ENCODE measurements around the gene CHAT.

The CHAT gene
- total RNA-seq, result 0 to 3.9 (median 0) reads per million in 17 experiments

DNA sequence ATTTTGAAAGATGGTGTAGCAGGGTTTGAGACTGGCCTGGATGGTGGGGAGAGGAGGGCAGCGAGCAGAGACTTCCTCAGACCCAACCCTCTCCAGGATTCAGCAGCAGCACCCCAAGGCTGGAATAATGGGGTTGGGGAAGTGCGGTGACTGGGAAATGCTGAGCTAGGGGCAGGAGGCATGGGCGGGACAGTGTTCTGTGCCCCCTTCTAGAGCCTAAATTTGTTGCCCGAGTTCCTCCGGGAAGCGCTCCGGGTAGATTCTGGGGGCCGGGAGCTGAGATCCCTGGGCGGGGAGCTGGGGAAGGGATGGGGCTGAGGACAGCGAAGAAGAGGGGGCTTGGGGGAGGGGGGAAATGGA is at the start of gene CHAT:
TSS of gene CHAT (plus strand) at position 156 of the 360 bp plus-strand sequence. CDS start at position 309, 153 bp downstream.
- no peak for DNase-seq

GRCh38 chr10:49564461-49565009 is 49.3 kb upstream of the CHAT start:
- no peak for DNase-seq

GRCh38 chr10:49567810-49568209 is 46.0 kb upstream of the CHAT start:
- DNase-seq, result peak in 1 of 4 experiments; percentile 5

DNA sequence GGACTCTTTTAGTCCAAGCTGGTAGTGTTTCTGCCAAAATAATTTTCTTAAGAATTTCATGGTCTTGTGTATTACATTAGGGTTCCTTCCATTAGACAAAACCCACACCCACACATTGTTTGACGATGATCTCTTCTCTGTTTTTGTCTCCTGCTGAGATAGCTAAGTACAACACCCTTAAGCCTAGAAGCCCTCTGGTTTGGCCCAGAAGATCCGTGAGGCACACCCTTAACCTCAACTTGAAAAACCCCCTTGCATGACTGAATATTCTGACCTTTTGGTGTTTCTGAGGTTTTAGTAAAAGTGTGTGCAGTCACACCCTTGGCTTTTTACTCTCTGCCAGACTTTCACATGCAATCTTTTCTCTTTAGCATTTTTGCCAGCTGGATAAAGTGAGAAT is 45.6 kb upstream of the CHAT start:
- no peak for DNase-seq

DNA sequence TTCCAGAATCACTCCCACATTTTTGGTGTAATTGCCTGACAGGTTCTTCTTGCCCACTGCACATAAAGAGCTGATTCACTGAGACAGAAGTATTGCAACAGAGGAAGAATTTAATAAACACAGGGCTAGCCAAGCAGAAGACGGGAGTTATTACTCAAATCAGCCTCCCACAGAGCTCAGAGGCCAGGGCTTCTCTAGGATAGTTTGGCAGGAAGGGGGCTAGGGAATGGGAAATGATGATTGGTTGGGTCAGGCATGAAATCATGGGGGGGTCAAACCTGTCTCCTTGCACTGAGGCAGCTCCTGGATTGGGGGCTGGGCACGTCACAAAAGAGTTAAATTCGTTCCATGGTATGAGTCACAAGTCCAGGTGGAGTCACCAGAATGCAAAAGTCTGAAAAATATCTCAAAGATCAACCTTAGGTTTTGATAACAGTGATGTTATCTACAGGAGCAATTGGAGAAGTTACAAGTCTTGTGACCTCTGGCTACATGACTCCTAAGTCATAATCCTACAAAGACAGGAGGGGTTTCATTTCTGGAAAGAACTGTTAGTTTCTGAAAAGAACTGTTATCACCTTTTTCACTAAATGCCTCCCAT is 44.7 kb upstream of the CHAT start:
- peak; percentile 1 to 48 (median 38) for DNase-seq

- DNase-seq, result no peak
Observed at GRCh38 chr10:49571388-49571787, 42.4 kb upstream of the CHAT start.

DNA sequence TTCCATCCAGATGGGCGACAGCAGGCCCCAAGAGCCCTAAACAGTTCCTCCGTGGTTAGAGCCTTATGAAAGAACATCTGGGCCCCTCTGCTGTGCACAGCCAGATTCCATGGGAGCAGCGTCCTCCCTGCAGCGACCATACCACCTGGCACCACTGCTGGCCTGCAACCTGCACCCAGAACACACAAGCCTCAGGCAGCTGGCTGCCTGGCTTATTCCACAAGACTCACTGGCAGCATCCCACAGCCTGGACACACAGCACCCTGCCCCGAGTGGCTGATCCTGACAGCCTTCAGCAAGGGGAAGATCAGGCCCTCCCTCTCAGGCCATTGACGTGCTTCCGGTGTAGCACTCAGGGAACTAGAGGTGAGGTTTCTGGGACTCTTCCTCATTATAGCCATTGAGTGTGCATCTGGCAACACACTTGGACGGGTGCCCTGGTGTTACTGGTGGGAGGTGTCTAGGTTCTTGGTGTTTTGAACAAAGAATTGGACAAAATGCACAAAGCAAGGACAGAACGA is 41.2 kb upstream of the CHAT start:
- no peak for DNase-seq

GRCh38 chr10:49575489-49576072 is 38.3 kb upstream of the CHAT start:
- DNase-seq, result no peak

DNA sequence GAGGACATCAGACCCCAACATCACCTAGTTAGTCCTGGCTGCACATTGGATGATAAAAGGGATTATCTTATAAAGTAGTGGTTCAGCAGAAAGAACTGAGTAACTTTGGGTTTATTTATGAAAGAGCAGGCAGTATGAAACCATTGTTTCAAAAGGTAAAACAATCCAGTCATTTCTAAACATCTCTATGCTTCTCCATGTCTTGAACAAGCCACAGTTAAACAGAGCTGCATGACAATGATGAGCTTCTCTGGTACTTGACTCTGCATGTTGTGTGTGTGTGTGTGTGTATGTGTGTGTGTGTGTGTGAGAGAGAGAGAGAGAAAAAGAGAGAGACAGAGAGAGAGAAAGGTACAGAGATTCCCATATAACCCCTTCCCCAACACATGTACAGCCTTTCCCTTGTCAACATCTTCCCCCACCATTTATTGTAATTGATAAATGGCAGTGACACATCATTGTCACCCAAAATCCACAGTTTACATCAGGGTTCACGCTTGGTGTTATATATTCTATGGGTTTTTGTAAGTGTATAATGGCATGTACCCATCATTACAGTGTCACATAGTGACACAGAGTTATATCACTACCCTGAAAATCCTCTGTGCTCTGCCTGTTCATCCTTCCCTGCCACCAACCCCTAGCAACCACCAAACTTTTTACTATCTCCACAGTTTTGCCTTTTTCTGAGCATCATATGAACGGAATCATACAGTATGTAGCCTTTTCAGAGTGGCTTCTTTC is 36.5 kb upstream of the CHAT start:
- no peak for DNase-seq

- no peak for DNase-seq
Observed at GRCh38 chr10:49578392-49578791, 35.4 kb upstream of the CHAT start.

GRCh38 chr10:49579621-49580020 is 34.2 kb upstream of the CHAT start:
- no peak for DNase-seq

GRCh38 chr10:49585387-49585786 is 28.4 kb upstream of the CHAT start:
- no peak for DNase-seq

DNA sequence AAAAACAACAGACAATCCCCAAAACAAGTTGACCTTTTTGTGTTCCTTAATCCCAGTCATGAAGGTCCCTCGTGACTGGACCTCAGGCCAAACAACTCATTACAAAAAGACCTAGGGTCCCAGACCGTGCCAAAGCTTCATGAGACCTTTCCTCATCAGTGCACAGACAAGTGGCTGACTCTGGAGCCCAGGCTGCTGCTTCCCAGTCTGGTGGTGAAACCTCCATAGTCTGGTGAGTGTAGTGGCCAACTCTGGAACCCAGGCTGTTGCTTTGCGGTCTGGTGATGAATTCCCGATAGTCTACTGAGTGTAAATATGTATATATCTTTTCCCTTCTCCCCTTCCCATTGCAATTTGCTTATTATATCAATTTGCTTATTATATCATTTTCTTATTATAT is 25.9 kb upstream of the CHAT start:
- no peak for DNase-seq

DNA sequence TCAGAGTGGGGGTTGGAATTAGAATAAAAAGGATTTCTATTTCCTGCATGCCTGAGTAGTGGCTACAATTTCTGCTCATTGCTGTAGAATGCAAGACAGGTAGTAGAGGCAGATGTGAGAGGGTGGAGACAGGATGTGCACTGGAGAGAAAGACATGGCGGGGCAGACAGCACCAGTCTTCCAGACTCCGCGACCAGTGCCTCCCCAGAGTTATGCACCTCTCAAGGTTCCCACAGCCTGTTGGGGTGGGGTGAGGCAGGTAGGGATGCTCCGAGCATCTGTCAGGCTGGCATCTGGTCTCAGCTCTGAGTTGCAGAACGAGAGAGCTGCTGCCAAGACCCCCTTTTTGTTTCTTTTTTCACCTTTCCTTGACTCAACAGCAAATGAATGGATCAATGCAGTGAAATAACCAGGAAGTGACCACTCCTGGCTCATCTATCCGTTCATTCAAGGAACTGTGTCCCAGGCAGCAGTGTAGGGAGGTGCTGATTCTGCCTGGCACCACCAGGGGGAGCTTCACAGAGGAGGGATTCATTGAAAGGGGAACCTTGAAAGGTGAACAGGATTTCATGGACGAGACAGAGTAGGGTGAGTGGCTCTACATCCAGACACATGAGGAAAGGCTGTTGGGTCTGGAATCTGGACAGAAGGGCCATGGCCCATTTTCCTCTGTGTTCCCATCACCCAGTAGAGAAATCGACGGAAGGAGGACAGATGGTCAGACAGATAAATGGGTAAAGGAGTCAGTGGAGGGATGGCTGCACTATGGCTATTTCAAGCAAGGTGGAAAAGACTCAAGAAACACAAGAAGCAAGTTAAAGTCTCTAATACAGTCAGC is 20.9 kb upstream of the CHAT start:
- DNase-seq, result peak; percentile 83 to 86 (median 85)

GRCh38 chr10:49593564-49593875 is 20.3 kb upstream of the CHAT start:
- no peak for DNase-seq

GRCh38 chr10:49593998-49594397 is 19.8 kb upstream of the CHAT start:
- no peak for DNase-seq

GRCh38 chr10:49594594-49594993 is 19.2 kb upstream of the CHAT start:
- peak; percentile 48 to 64 (median 57) for DNase-seq

DNA sequence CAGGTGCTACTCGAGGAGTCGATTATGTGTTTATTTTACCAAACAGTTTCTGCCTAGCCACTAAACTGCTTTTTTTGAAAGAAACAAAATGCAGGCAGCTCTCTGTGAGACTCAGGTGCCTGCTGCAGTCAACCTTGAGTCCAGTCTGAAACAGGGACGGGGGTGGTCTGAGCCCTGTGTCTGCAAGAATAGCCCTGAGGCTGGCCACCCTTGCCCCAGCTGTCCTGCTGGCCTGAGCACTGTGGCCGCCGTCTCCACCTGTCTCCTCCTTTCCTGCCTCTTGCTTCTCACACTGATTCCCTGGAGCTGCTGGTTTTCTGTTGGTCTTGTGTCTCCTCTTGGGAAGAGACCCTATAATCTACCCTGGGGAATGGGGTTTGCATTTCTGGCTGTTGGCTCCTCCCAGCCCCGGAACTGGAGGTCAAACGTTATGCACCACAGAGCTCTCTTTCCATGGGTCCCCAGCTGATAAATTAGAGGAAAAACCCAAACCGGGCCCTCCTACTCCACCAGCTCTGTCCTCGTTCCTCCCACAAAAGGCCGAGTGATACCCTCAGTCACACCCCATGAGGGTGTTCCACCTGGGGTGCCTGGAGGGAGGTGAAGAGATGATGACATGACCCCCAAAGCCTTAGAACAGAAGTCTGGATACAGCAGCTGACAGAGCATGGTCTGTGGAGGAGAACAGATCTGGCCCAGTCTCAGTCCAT is 18.7 kb upstream of the CHAT start:
- no peak for DNase-seq

- no peak for DNase-seq
Observed at GRCh38 chr10:49595713-49596492, 17.9 kb upstream of the CHAT start.

GRCh38 chr10:49596493-49596809 is 17.4 kb upstream of the CHAT start:
- DNase-seq, result no peak

- no peak for DNase-seq
Observed at GRCh38 chr10:49596836-49597235, 17.0 kb upstream of the CHAT start.

Data from suppressor macrophage (primary cell).